HG03064 (cell line): ENCODE data around the gene GRHL1.

Experiments
- ATAC-seq: cut with Tn5 transposase; IDR thresholded peaks from one replicate; pipeline ENCODE4 v1.9.1; 2021; ENCODE audit warnings: low read depth; ENCODE audit not compliant: unreplicated experiment

Gene GRHL1

GRCh38 chr2:9971105-9971818, 19.8 kb downstream of the GRHL1 start:
- ATAC-seq: no peak

GRCh38 chr2:9971890-9972289, 20.4 kb downstream of the GRHL1 start:
- ATAC-seq: no peak

- ATAC-seq: no peak
These were observed 21.4 kb downstream of the GRHL1 start for GRCh38 chr2:9972621-9973479.

GRCh38 chr2:9973690-9974089, 22.2 kb downstream of the GRHL1 start:
- ATAC-seq: no peak

- ATAC-seq: no peak
These were observed 22.9 kb downstream of the GRHL1 start for GRCh38 chr2:9974343-9974742.

- ATAC-seq: no peak
These were observed 23.8 kb downstream of the GRHL1 start for GRCh38 chr2:9975328-9975727.

- no peak for ATAC-seq
These were observed 24.4 kb downstream of the GRHL1 start for GRCh38 chr2:9975805-9976447.

GRCh38 chr2:9979977-9980376, 28.5 kb downstream of the GRHL1 start:
- no peak for ATAC-seq

- no peak for ATAC-seq
These were observed 29.0 kb downstream of the GRHL1 start for GRCh38 chr2:9980520-9980919.

- no peak for ATAC-seq
These were observed 30.2 kb downstream of the GRHL1 start for GRCh38 chr2:9981655-9982054.

GRCh38 chr2:9982248-9982647, 30.8 kb downstream of the GRHL1 start:
- ATAC-seq: no peak

- ATAC-seq: no peak
These were observed 31.4 kb downstream of the GRHL1 start for GRCh38 chr2:9982891-9983290.

- ATAC-seq: no peak
These were observed 32.1 kb downstream of the GRHL1 start for GRCh38 chr2:9983401-9984216.

- no peak for ATAC-seq
These were observed 32.8 kb downstream of the GRHL1 start for GRCh38 chr2:9984217-9984739.

GRCh38 chr2:9984871-9985480, 33.5 kb downstream of the GRHL1 start:
- ATAC-seq: no peak

GRCh38 chr2:9985531-9986328, 34.2 kb downstream of the GRHL1 start:
- no peak for ATAC-seq

GRCh38 chr2:9988320-9988719, 36.8 kb downstream of the GRHL1 start:
- ATAC-seq: no peak

- no peak for ATAC-seq
These were observed 39.2 kb downstream of the GRHL1 start for GRCh38 chr2:9990736-9991135.

- no peak for ATAC-seq
These were observed 39.7 kb downstream of the GRHL1 start for GRCh38 chr2:9991221-9991620.
